Naive B cell (primary cell): ENCODE results near the gene GSTK1. TPM values are rescaled to one million over a fixed set of nuclear protein-coding genes. Genes with fewer than 3 reads are reported as not detected.
"Not testable (repeated sequence)": the region's sequence is repeated elsewhere in the genome, so short reads cannot be mapped to it uniquely, and the experiment has no call there.

Experiments used
- ATAC-seq, 2 donors: fragments of 150-1000 bp; cut with Tn5 transposase; 2 replicates each; pipeline ENCODE4 v1.10.0; 2021; ENCODE audit warnings: low read depth in 2 of 2, mild to moderate bottlenecking in 2 of 2, moderate library complexity in 2 of 2
- DNase-seq: peaks from one replicate; pipeline ENCODE4 v3.0.0; 2022
- H3K27ac Mint-ChIP-seq, 6 donors: one replicate each; pipeline ENCODE4 v1.8.0; 2020 to 2022; ENCODE audit warnings: mild to moderate bottlenecking in 6 of 6, mixed read lengths in 6 of 6, moderate library complexity in 5 of 6, inconsistent platforms in 2 of 6
- H3K27me3 Mint-ChIP-seq, 3 donors: one replicate each; pipeline ENCODE4 v1.8.0; 2021 to 2022; ENCODE audit warnings: mixed read lengths in 3 of 3, mild to moderate bottlenecking in 1 of 3
- H3K36me3 Mint-ChIP-seq, 2 donors: one replicate each; pipeline ENCODE4 v1.8.0; 2020 to 2022; ENCODE audit warnings: mixed read lengths in 2 of 2, inconsistent platforms in 1 of 2, mild to moderate bottlenecking in 1 of 2
- H3K4me1 Mint-ChIP-seq, 3 donors: one replicate each; pipeline ENCODE4 v1.8.0; 2020 to 2022; ENCODE audit warnings: mixed read lengths in 3 of 3, inconsistent platforms in 1 of 3, mild to moderate bottlenecking in 1 of 3, moderate library complexity in 1 of 3
- H3K4me3 Mint-ChIP-seq, 8 donors: one replicate each; pipeline ENCODE4 v1.8.0; 2020 to 2022; ENCODE audit warnings: mild to moderate bottlenecking in 8 of 8, mixed read lengths in 8 of 8, moderate library complexity in 8 of 8, inconsistent platforms in 2 of 8
- H3K9me3 Mint-ChIP-seq, 7 donors: one replicate each; pipeline ENCODE4 v1.8.0; 2020 to 2022; ENCODE audit warnings: mixed read lengths in 7 of 7, mild to moderate bottlenecking in 5 of 7, inconsistent platforms in 2 of 7, moderate library complexity in 1 of 7
- polyA plus RNA-seq, 6 donors: library from polyadenylated mRNA; unstranded; fragments of 300-500 nt; fragmentation: Illumina TruSeq; gene quantifications; one replicate each; pipeline ENCODE4 v1.2.3, GENCODE V29; 2021; ENCODE audit warnings: low read depth in 6 of 6

Gene GSTK1
- polyA plus RNA-seq, 6 donors from 2014 or later, result 180 to 225 (median 204) TPM

- no peak for DNase-seq
- Mint-ChIP-seq H3K4me3 (peak overlapping the region in 4 of 8 donors; percentile 19 to 73 (median 44)), H3K27me3 (no peaks in the 10 kb centered on the region), H3K4me1 (peaks cover 30 to 39% (median 34%) of the 10 kb centered on the region in 3 donors), H3K36me3 (peaks cover 0 to 6% of the 10 kb centered on the region in 2 donors), H3K27ac (peak overlapping the region in 3 of 6 donors; percentile 53 to 97 (median 95)), H3K9me3 (peaks cover 0 to 3% (median 0%) of the 10 kb centered on the region in 7 donors)
- peak in 1 of 2 donors; percentile 8 for ATAC-seq
Observed at GRCh38 chr7:143258831-143259230, 4.4 kb upstream of the GSTK1 start.

DNA sequence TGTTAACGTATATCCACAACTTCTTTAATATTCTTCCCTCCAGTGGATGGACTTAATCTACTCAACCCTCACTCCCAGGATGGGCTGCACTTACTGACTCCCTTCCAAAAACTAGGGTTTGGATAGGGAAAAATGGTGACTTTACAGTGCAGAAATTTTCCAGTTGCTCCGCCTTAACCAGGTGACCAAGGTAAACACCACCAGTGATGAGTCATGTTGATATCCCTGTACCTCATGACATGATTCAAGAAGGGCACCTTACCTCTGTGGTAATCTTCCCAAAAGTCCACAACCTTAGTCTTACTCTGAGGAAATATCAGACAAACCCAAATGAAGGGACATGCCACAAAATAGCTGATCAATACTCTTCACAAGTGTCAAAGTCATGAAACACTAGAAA lies 3.5 kb upstream of the GSTK1 start:
- H3K27me3 Mint-ChIP-seq, result no peaks in the 10 kb centered on the region
- H3K4me1 Mint-ChIP-seq, result peaks cover 39 to 48% (median 43%) of the 10 kb centered on the region in 3 donors
- peak overlapping the region in 2 of 6 donors; percentile 39 to 97 for H3K27ac Mint-ChIP-seq

DNA sequence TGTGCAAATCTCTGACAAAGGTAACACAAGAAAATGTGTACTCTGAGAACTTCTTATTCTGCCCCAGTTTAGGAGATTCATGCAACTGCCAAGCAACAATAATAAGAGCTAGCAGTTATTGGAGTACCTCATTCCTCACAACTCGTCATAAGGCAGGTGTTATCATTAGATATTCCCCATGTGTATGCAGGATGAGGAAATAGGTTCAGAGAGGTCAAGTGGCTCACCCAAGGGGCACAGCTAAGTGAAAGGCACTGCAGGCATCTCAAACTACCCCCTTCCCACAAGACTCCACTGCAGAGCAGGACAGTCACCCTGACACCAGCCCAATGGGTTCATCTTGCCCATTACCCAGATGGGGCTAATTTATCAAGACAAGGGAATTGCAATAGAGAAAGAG lies 1.3 kb upstream of the GSTK1 start:
- no peaks in the 10 kb centered on the region for H3K27me3 Mint-ChIP-seq
- no peak for DNase-seq
- H3K27ac Mint-ChIP-seq, result peak overlapping the region in 5 of 6 donors; percentile 20 to 92 (median 86)
- peak overlapping the region in 7 of 8 donors; percentile 56 to 98 (median 95) for H3K4me3 Mint-ChIP-seq
- no peaks in the 10 kb centered on the region for H3K9me3 Mint-ChIP-seq
- ATAC-seq, result no peak
- peaks cover 34 to 50% (median 41%) of the 10 kb centered on the region in 3 donors for H3K4me1 Mint-ChIP-seq
- H3K36me3 Mint-ChIP-seq, result no peaks in the 10 kb centered on the region

More for the DNA sequence above, 3.5 kb upstream of the GSTK1 start:
- ATAC-seq (no peak), DNase-seq (no peak)
- Mint-ChIP-seq H3K9me3 (no peaks in the 10 kb centered on the region), H3K4me3 (peak overlapping the region in 3 of 8 donors; percentile 16 to 48 (median 32)), H3K36me3 (no peaks in the 10 kb centered on the region)

DNA sequence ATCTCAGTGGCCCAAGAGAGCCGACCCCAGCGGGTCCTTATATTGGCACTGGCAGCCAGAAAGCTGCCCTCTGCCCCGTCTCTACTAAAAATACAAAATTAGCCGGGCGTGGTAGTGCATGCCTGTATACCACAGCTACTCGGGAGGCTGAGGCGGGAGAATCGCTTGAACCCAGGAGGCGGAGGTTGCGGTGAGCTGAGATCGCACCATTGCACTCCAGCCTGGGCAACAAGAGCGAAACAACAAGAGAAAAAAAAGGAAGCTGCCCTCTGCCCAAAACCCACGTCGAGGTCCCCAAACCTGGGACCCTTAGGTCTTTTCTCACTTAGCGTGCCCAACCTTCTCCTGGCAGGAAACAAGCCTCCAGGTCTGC lies 941 bp downstream of the GSTK1 start:
- peaks cover 30 to 53% (median 33%) of the 10 kb centered on the region in 3 donors for H3K4me1 Mint-ChIP-seq
- ATAC-seq, result not testable (repeated sequence)

GRCh38 chr7:143265017-143265693 lies 1.9 kb downstream of the GSTK1 start:
- Mint-ChIP-seq H3K4me3 (peak overlapping the region in 5 of 8 donors; percentile 7 to 95 (median 13)), H3K27ac (peak overlapping the region in 3 of 6 donors; percentile 54 to 92 (median 54)), H3K4me1 (peaks cover 27 to 50% (median 39%) of the 10 kb centered on the region in 3 donors), H3K27me3 (no peaks in the 10 kb centered on the region), H3K36me3 (peaks cover 0 to 6% of the 10 kb centered on the region in 2 donors), H3K9me3 (no peaks in the 10 kb centered on the region)
- no peak for DNase-seq
- ATAC-seq, result no peak

More for the DNA sequence above, 941 bp downstream of the GSTK1 start:
- not testable (repeated sequence) for DNase-seq, H3K36me3 Mint-ChIP-seq, H3K9me3 Mint-ChIP-seq, H3K27me3 Mint-ChIP-seq
- H3K27ac Mint-ChIP-seq, result peak overlapping the region; percentile 72 to 92 (median 90)
- H3K4me3 Mint-ChIP-seq, result peak overlapping the region; percentile 94 to 98 (median 96)

DNA sequence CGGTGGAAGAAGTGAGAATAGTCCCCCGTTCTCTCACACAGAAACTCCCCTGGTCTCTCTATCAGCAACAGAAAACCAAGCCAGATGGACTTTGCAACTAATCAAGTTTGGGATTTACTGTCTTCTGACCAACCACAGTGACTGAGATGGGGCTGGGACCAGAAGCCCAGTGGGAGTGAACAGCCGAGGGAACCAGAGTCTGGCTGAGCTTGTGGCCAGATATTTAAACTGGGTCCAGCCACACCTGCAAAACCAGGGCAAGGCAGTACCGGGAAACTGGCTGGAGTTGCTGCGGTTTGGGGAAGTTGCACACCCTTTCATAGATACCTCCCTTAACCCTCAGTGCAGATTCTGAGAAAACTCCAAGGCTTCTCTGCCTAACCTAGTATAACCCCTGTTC lies 6.0 kb downstream of the GSTK1 start:
- peak overlapping the region in 4 of 6 donors; percentile 57 to 87 (median 64) for H3K27ac Mint-ChIP-seq
- peaks cover 16 to 30% (median 29%) of the 10 kb centered on the region in 3 donors for H3K4me1 Mint-ChIP-seq
- ATAC-seq, result no peak
- no peak for DNase-seq
- H3K4me3 Mint-ChIP-seq, result no peak overlapping the region
- peaks cover 0 to 7% of the 10 kb centered on the region in 2 donors for H3K36me3 Mint-ChIP-seq
- H3K27me3 Mint-ChIP-seq, result no peaks in the 10 kb centered on the region
- H3K9me3 Mint-ChIP-seq, result no peaks in the 10 kb centered on the region

- no peak for ATAC-seq
- Mint-ChIP-seq H3K27ac (peak overlapping the region in 1 of 6 donors; percentile 62), H3K27me3 (no peaks in the 10 kb centered on the region), H3K9me3 (no peaks in the 10 kb centered on the region), H3K4me3 (no peak overlapping the region), H3K36me3 (peaks cover 0 to 7% of the 10 kb centered on the region in 2 donors), H3K4me1 (peaks cover 4 to 16% (median 15%) of the 10 kb centered on the region in 3 donors)
- DNase-seq, result no peak
Observed at GRCh38 chr7:143271240-143271639, 8.0 kb downstream of the GSTK1 start.

GRCh38 chr7:143272871-143273270 lies 9.6 kb downstream of the GSTK1 start:
- H3K4me3 Mint-ChIP-seq, result no peak overlapping the region
- peaks cover 4 to 15% (median 13%) of the 10 kb centered on the region in 3 donors for H3K4me1 Mint-ChIP-seq
- H3K27ac Mint-ChIP-seq, result peak overlapping the region in 2 of 6 donors; percentile 16 to 38
- no peaks in the 10 kb centered on the region for H3K27me3 Mint-ChIP-seq
- no peaks in the 10 kb centered on the region for H3K9me3 Mint-ChIP-seq
- ATAC-seq (no peak), DNase-seq (no peak)
- peaks cover 0 to 7% of the 10 kb centered on the region in 2 donors for H3K36me3 Mint-ChIP-seq

- no peak for DNase-seq
- Mint-ChIP-seq H3K27me3 (no peaks in the 10 kb centered on the region), H3K36me3 (no peaks in the 10 kb centered on the region), H3K4me3 (peak overlapping the region in 5 of 8 donors; percentile 5 to 35 (median 14)), H3K27ac (peak overlapping the region in 2 of 6 donors; percentile 71), H3K4me1 (peaks cover 22 to 33% (median 25%) of the 10 kb centered on the region in 3 donors), H3K9me3 (no peaks in the 10 kb centered on the region)
- ATAC-seq, result peak in 1 of 2 donors; percentile 27
Observed at GRCh38 chr7:143279186-143280098, 16.2 kb downstream of the GSTK1 start.

GRCh38 chr7:143280160-143280559 lies 16.9 kb downstream of the GSTK1 start:
- peak overlapping the region in 4 of 6 donors; percentile 54 to 81 (median 64) for H3K27ac Mint-ChIP-seq
- ATAC-seq, result no peak
- peak overlapping the region in 3 of 8 donors; percentile 14 to 35 (median 14) for H3K4me3 Mint-ChIP-seq
- DNase-seq, result no peak
- no peaks in the 10 kb centered on the region for H3K36me3 Mint-ChIP-seq
- H3K4me1 Mint-ChIP-seq, result peaks cover 23 to 39% (median 25%) of the 10 kb centered on the region in 3 donors
- no peaks in the 10 kb centered on the region for H3K9me3 Mint-ChIP-seq
- H3K27me3 Mint-ChIP-seq, result no peaks in the 10 kb centered on the region

GRCh38 chr7:143280566-143280965 lies 17.3 kb downstream of the GSTK1 start:
- H3K36me3 Mint-ChIP-seq, result no peaks in the 10 kb centered on the region
- H3K4me1 Mint-ChIP-seq, result peaks cover 23 to 39% (median 29%) of the 10 kb centered on the region in 3 donors
- no peaks in the 10 kb centered on the region for H3K9me3 Mint-ChIP-seq
- ATAC-seq, result no peak
- no peak for DNase-seq
- H3K27ac Mint-ChIP-seq, result peak overlapping the region in 2 of 6 donors; percentile 54 to 71
- no peak overlapping the region for H3K4me3 Mint-ChIP-seq
- H3K27me3 Mint-ChIP-seq, result no peaks in the 10 kb centered on the region

- DNase-seq (no peak), ATAC-seq (no peak)
- H3K4me1 Mint-ChIP-seq, result peaks cover 23 to 39% (median 30%) of the 10 kb centered on the region in 3 donors
- H3K36me3 Mint-ChIP-seq, result no peaks in the 10 kb centered on the region
- no peaks in the 10 kb centered on the region for H3K27me3 Mint-ChIP-seq
- H3K4me3 Mint-ChIP-seq, result no peak overlapping the region
- H3K27ac Mint-ChIP-seq, result no peak overlapping the region
- H3K9me3 Mint-ChIP-seq, result no peaks in the 10 kb centered on the region
Observed at GRCh38 chr7:143281529-143281928, 18.3 kb downstream of the GSTK1 start.

DNA sequence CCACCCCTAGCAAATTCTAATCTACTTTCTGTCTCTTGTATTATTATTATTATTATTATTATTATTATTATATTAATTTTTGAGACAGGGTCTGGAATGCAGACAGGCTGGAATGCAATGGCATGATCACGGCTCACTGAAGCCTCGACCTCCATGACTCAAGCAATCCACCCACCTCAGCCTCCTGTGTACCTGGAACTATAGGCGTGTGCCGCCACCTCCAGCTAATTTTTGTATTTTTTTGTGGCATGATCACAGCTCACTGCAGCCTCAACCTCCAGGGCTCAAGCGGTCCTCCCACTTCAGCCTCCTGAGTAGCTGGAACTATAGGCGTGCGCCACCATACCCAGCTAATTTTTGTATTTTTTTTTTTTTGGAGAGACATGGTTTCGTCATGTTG lies 18.9 kb downstream of the GSTK1 start:
- DNase-seq, result no peak
- H3K27me3 Mint-ChIP-seq, result no peaks in the 10 kb centered on the region
- H3K36me3 Mint-ChIP-seq, result no peaks in the 10 kb centered on the region
- no peak overlapping the region for H3K4me3 Mint-ChIP-seq
- no peak for ATAC-seq
- H3K4me1 Mint-ChIP-seq, result peaks cover 23 to 44% (median 30%) of the 10 kb centered on the region in 3 donors
- H3K9me3 Mint-ChIP-seq, result no peaks in the 10 kb centered on the region
- H3K27ac Mint-ChIP-seq, result no peak overlapping the region
